GM23338 (cell line): Measurements from ENCODE around the gene ATOSA. TPM values are rescaled to one million over a fixed set of nuclear protein-coding genes. Genes with fewer than 3 reads are reported as not detected.

Source experiments
- ATAC-seq: fragments of 200-7000 bp; cut with Tn5 transposase; 3 replicates; pipeline ENCODE4 v1.9.1; 2020
- DNase-seq: peaks from one replicate; pipeline ENCODE4 v3.0.0-alpha.2; 2015; ENCODE audit warnings: low spot score
- H2AFZ ChIP-seq: fragments of 200-600 bp; sonication (generic); 2 replicates; pipeline ENCODE4 v1.8.0; 2016; ENCODE audit warnings: antibody characterized with exemption, mild to moderate bottlenecking, moderate library complexity
- H3F3A ChIP-seq: fragments of 200-600 bp; sonication (generic); replicated peaks from 2 replicates; pipeline ENCODE4 v1.8.0; 2017; ENCODE audit warnings: antibody characterized with exemption, mixed run types, low read depth
- H3K27ac ChIP-seq: fragments of 200-600 bp; sonication (generic); 2 replicates; pipeline ENCODE4 v1.6.1; 2016; ENCODE audit warnings: low read depth
- H3K27me3 ChIP-seq: fragments of 200-600 bp; sonication (generic); 2 replicates; pipeline ENCODE4 v1.8.0; 2016; ENCODE audit warnings: mild to moderate bottlenecking, mixed run types, moderate library complexity; ENCODE audit not compliant: insufficient read depth
- H3K36me3 ChIP-seq: fragments of 200-600 bp; sonication (generic); 2 replicates; pipeline ENCODE4 v1.8.0; 2016; ENCODE audit warnings: mild to moderate bottlenecking; ENCODE audit not compliant: insufficient read depth
- H3K4me1 ChIP-seq: fragments of 200-600 bp; sonication (generic); 2 replicates; pipeline ENCODE4 v1.8.0; 2016; ENCODE audit warnings: mild to moderate bottlenecking, moderate library complexity; ENCODE audit not compliant: insufficient read depth
- H3K4me2 ChIP-seq: fragments of 200-600 bp; sonication (generic); 2 replicates; pipeline ENCODE4 v1.7.1; 2017; ENCODE audit warnings: mixed run types
- H3K4me3 ChIP-seq: fragments of 200-600 bp; sonication (generic); 2 replicates; pipeline ENCODE4 v1.6.1; 2016; ENCODE audit warnings: mixed run types
- H3K79me2 ChIP-seq: fragments of 200-600 bp; sonication (generic); replicated peaks from 2 replicates; pipeline ENCODE4 v1.8.0; 2017; ENCODE audit warnings: mild to moderate bottlenecking; ENCODE audit not compliant: insufficient read depth
- H3K9me2 ChIP-seq: fragments of 200-600 bp; sonication (generic); 2 replicates; pipeline ENCODE4 v1.8.0; 2017; ENCODE audit not compliant: insufficient read depth
- H4K20me1 ChIP-seq: fragments of 200-600 bp; sonication (generic); replicated peaks from 2 replicates; pipeline ENCODE4 v1.8.0; 2017; ENCODE audit warnings: mild to moderate bottlenecking; ENCODE audit not compliant: insufficient read depth
- H3K27ac Mint-ChIP-seq: 2 replicates; pipeline ENCODE4 v1.8.0; 2020; ENCODE audit warnings: inconsistent platforms, mild to moderate bottlenecking, moderate library complexity, mixed read lengths
- H3K27me3 Mint-ChIP-seq: 3 replicates; pipeline ENCODE4 v1.8.0; 2022; ENCODE audit warnings: low read depth, mild to moderate bottlenecking, moderate library complexity, mixed read lengths, inconsistent platforms; ENCODE audit not compliant: insufficient read depth, poor library complexity
- H3K36me3 Mint-ChIP-seq: 3 replicates; pipeline ENCODE4 v1.8.0; 2021; ENCODE audit warnings: low read depth, mild to moderate bottlenecking, inconsistent platforms, moderate library complexity, mixed read lengths
- H3K4me1 Mint-ChIP-seq: 3 replicates; pipeline ENCODE4 v1.8.0; 2020; ENCODE audit warnings: mild to moderate bottlenecking, inconsistent platforms, mixed read lengths
- H3K4me3 Mint-ChIP-seq: 3 replicates; pipeline ENCODE4 v1.8.0; 2021; ENCODE audit warnings: moderate library complexity, mild to moderate bottlenecking, inconsistent platforms, mixed read lengths
- H3K9me3 Mint-ChIP-seq: 3 replicates; pipeline ENCODE4 v1.8.0; 2020; ENCODE audit warnings: moderate library complexity, mild to moderate bottlenecking, inconsistent platforms, mixed read lengths
- CREB1 ChIP-seq: fragments of 250-450 bp; sonication (Bioruptor Pico); IDR thresholded peaks from 2 replicates; pipeline ENCODE4 v1.5.0; 2020; ENCODE audit warnings: low read depth, mild to moderate bottlenecking, moderate library complexity
- EZH2phosphoT487 ChIP-seq: fragments of 200-600 bp; sonication (generic); IDR thresholded peaks from one replicate; pipeline ENCODE4 v1.8.1; 2018; ENCODE audit warnings: antibody characterized with exemption; ENCODE audit not compliant: unreplicated experiment
- STAT1 ChIP-seq: IDR thresholded peaks from one replicate; pipeline ENCODE4 v1.6.1; 2016; ENCODE audit warnings: antibody characterized with exemption; ENCODE audit not compliant: unreplicated experiment
- ZNF462 ChIP-seq: fragments of 250-450 bp; sonication (Bioruptor Pico); IDR thresholded peaks from 2 replicates; pipeline ENCODE4 v1.5.0; 2020; ENCODE audit warnings: mild to moderate bottlenecking, moderate library complexity
- long read RNA-seq: library from polyadenylated mRNA; unstranded; transcript quantifications from one replicate; pipeline ENCODE4 v2.0.0, GENCODE V29; 2020; ENCODE audit not compliant: unreplicated experiment
- polyA plus RNA-seq: library from polyadenylated mRNA; unstranded; fragments of >200 nt; fragmentation: Nextera tagmentation; extraction: Ambion mirVana; gene quantifications from 2 replicates; pipeline ENCODE4 v1.2.1, GENCODE V29; 2016
- total RNA-seq: library from RNA; depleted of rRNA; stranded (reverse); fragments of >200 nt; shearing (Covaris generic); gene quantifications from 2 replicates; pipeline ENCODE4 v1.2.3, GENCODE V29; 2014; rRNA removed

Gene ATOSA
- 12.4 and 14.0 TPM in 2 replicates for total RNA-seq
- 6.2 and 7.5 TPM in 2 replicates for polyA plus RNA-seq
- long read RNA-seq = 0 reads

GRCh38 chr15:52679232-52680040, at the start of gene ATOSA:
Gene ATOSA, minus strand, starts transcription at chr15:52679388. Its CDS starts 1,367 bp downstream, at chr15:52678021.
- TF ChIP-seq CREB1 (CRISPR knock-in tag) (peak; percentile 84), STAT1 (no peak)
- Mint-ChIP-seq H3K27ac (peak within 1 kb of the TSS; percentile 96), H3K27me3 (peaks cover 7% of the 10 kb centered on the region), H3K4me3 (peak within 1 kb of the TSS; percentile 97), H3K9me3 (no peaks in the 10 kb centered on the region), H3K4me1 (peaks cover 16% of the 10 kb centered on the region), H3K36me3 (no peaks in the 10 kb centered on the region)
- H3K36me3 ChIP-seq = no peaks in the 10 kb centered on the region
- ATAC-seq (peak; percentile 85), DNase-seq (peak; percentile 95)
- no peaks in the 10 kb centered on the region for H3K9me2 ChIP-seq
- H3K4me2 ChIP-seq = peak within 1 kb of the TSS; percentile 88
- peaks cover 13% of the 10 kb centered on the region for H3K4me1 ChIP-seq
- no peaks in the 10 kb centered on the region for H4K20me1 ChIP-seq
- peak within 1 kb of the TSS; percentile 81 for H3K4me3 ChIP-seq
- no peaks in the 10 kb centered on the region; the same call in 1 of the 2 replicates for H3F3A ChIP-seq
- peak within 1 kb of the TSS; percentile 66 for H3K27ac ChIP-seq
- no peaks in the 10 kb centered on the region for H3K27me3 ChIP-seq
- peak within 1 kb of the TSS; percentile 88 for H2AFZ ChIP-seq
- H3K79me2 ChIP-seq = no peaks in the 10 kb centered on the region

- DNase-seq = no peak
- H3K36me3 Mint-ChIP-seq = no peaks in the 10 kb centered on the region; the same call in 2 of the 3 replicates
- peaks cover under 1% of the 10 kb centered on the region for H3K27me3 Mint-ChIP-seq
- TF ChIP-seq EZH2phosphoT487 (no peak), ZNF462 (CRISPR knock-in tag) (no peak)
- Histone ChIP-seq H3K4me1 (peaks cover 24% of the 10 kb centered on the region), H3K27me3 (no peaks in the 10 kb centered on the region), H3K79me2 (no peaks in the 10 kb centered on the region), H3K9me2 (no peaks in the 10 kb centered on the region), H3K27ac (no peak overlapping the region), H3K4me3 (no peak overlapping the region), H3F3A (no peaks in the 10 kb centered on the region), H3K36me3 (no peaks in the 10 kb centered on the region), H2AFZ (no peak overlapping the region), H4K20me1 (no peaks in the 10 kb centered on the region), H3K4me2 (no peak overlapping the region)
- H3K4me1 Mint-ChIP-seq = peaks cover 18% of the 10 kb centered on the region
- ATAC-seq = no peak
- H3K4me3 Mint-ChIP-seq = no peak overlapping the region
- H3K27ac Mint-ChIP-seq = no peak overlapping the region
- H3K9me3 Mint-ChIP-seq = no peaks in the 10 kb centered on the region; the same call in 2 of the 3 replicates
Measured at GRCh38 chr15:52728899-52729298, 49.7 kb upstream of the ATOSA start.
